Psoas muscle (tissue), 8 donors: ENCODE measurements around the gene LCAT. TPM values are rescaled to one million over a fixed set of nuclear protein-coding genes. Genes with fewer than 3 reads are reported as not detected.
"Not testable (repeated sequence)": the region's sequence is repeated elsewhere in the genome, so short reads cannot be mapped to it uniquely, and the experiment has no call there.

Source experiments
- ATAC-seq, 4 donors: fragments of 200-7000 bp; cut with Tn5 transposase; one replicate each; pipeline ENCODE4 v1.9.1; 2020; ENCODE audit warnings: moderate library complexity in 3 of 4, mild to moderate bottlenecking in 2 of 4
- DNase-seq, 2 donors: peaks; one replicate each; pipeline ENCODE4 v3.0.0-alpha.2; 2020
- H3K27ac ChIP-seq: fragments of 200-600 bp; one replicate; pipeline ENCODE4 v1.8.0; 2022
- H3K27me3 ChIP-seq, 3 donors: fragments of 200-600 bp in 1 of 3; one replicate each; pipeline versions ENCODE4 v1.6.1 to v1.8.0; 2013 to 2022; ENCODE audit warnings: low read length in 2 of 3, mild to moderate bottlenecking in 2 of 3, moderate library complexity in 1 of 3; ENCODE audit not compliant: insufficient read depth in 3 of 3
- H3K36me3 ChIP-seq, 2 donors: fragments of 200-600 bp in 1 of 2; one replicate each; pipeline versions ENCODE4 v1.6.1 to v1.8.0; 2013 to 2022; ENCODE audit warnings: low read depth in 1 of 2, mild to moderate bottlenecking in 1 of 2, moderate library complexity in 1 of 2; ENCODE audit not compliant: insufficient read depth in 1 of 2
- H3K4me1 ChIP-seq: fragments of 200-600 bp; one replicate; pipeline ENCODE4 v1.8.0; 2022
- H3K4me3 ChIP-seq: fragments of 200-600 bp; one replicate; pipeline ENCODE4 v1.8.0; 2022; ENCODE audit warnings: mild to moderate bottlenecking
- H3K9me3 ChIP-seq: fragments of 200-600 bp; one replicate; pipeline ENCODE4 v1.8.0; 2022
- CTCF ChIP-seq: fragments of 200-600 bp; IDR thresholded peaks from one replicate; pipeline ENCODE4 v1.8.0; 2022; ENCODE audit warnings: antibody characterized with exemption
- WGBS, 3 donors: extraction: QIAGEN DNeasy Blood & Tissue Kit; methylation state at CpG; one replicate each; pipeline versions ENCODE4 v1.1.6 to v1.1.7; 2013; 5-methylcytosine and 5-hydroxymethylcytosine counted together
- intact Hi-C, 2 donors: fragments of 100-400 bp; cut with DNase I; formaldehyde crosslinking; loops; one replicate each; pipeline versions ENCODE4 v1.11.0 to v1.14.2; 2022
- polyA plus RNA-seq, 3 donors: library from polyadenylated mRNA; stranded (reverse); fragments of 200-250 nt; gene quantifications; one replicate each; pipeline ENCODE4 v1.2.3, GENCODE V29; 2013
- total RNA-seq, 4 donors: library from RNA; stranded (reverse); fragmentation: NEBNext Ultra II Directional in 2 of 4; extraction: Animal tissue kit (Norgen Biotek cat#: 25700) in 2 of 4; gene quantifications; one replicate each; pipeline versions ENCODE4 v1.2.1 to v1.2.4, GENCODE V29; 2021 to 2023
- donor health status: healthy with polysubstance abuse.
- donor health status: DM: no; HTN: no; CAD: no; lungs with moderate emphysema.
- donor health status: Bipolar disorder and iron deficiency.
- donor health status: healthy.
- donor health status: DM: yes; HTN: yes; CAD: no.
- donor health status: DM: no; HTN: no; CAD: no.
- donor health status: DM: no; HTN: no; CAD: no.
- donor health status: DM: yes; HTN: yes; CAD: no.

The LCAT gene
- total and polyA plus RNA-seq, 7 donors: 4.1 to 15.1 (median 8.0) TPM

GRCh38 chr16:67942200-67942509 lies 1.8 kb downstream of the LCAT start:
- peak; percentile 53 for TF ChIP-seq CTCF
- Histone ChIP-seq H3K4me3 (no peak overlapping the region), H3K27me3 (no peaks in the 10 kb centered on the region), H3K36me3 (peaks cover 6 to 79% of the 10 kb centered on the region in 2 donors), H3K27ac (no peak overlapping the region), H3K9me3 (no peaks in the 10 kb centered on the region), H3K4me1 (peaks cover 14% of the 10 kb centered on the region)
- 72 to 84% (median 81%) methylated on average over 6 of the region's 6 CpGs for WGBS, 3 donors
- peak; percentile 29 to 63 (median 47) for ATAC-seq
- intact Hi-C loops: no loop called here
- peak in 1 of 2 donors; percentile 27 for DNase-seq

- Histone ChIP-seq H3K9me3 (no peaks in the 10 kb centered on the region), H3K36me3 (peaks cover 1 to 74% of the 10 kb centered on the region in 2 donors), H3K4me3 (no peak overlapping the region), H3K27me3 (no peaks in the 10 kb centered on the region), H3K4me1 (peaks cover 19% of the 10 kb centered on the region), H3K27ac (no peak overlapping the region)
- 77 to 80% (median 79%) methylated on average over 9 of the region's 9 CpGs for whole genome bisulfite sequencing, 3 donors
- TF ChIP-seq CTCF: no peak
- ATAC-seq: no peak
- peak in 1 of 2 donors; percentile 12 for DNase-seq
- intact Hi-C loops: no loop called here
These were observed 2.3 kb downstream of the LCAT start for GRCh38 chr16:67941469-67942199.

- intact Hi-C loops: no loop called here
- WGBS, 3 donors: 72 to 97% (median 80%) methylated on average over 5 of the region's 5 CpGs
- H3K27me3 ChIP-seq: no peaks in the 10 kb centered on the region
- no peak for TF ChIP-seq CTCF
- H3K4me3 ChIP-seq: no peak overlapping the region
- DNase-seq (no peak), ATAC-seq (no peak)
- peaks cover 0 to 63% of the 10 kb centered on the region in 2 donors for H3K36me3 ChIP-seq
- H3K4me1 ChIP-seq: peaks cover 19% of the 10 kb centered on the region
- H3K27ac ChIP-seq: peak overlapping the region; percentile 13
- H3K9me3 ChIP-seq: no peaks in the 10 kb centered on the region
These were observed 3.4 kb downstream of the LCAT start for GRCh38 chr16:67940446-67941089.

GRCh38 chr16:67939507-67940445 lies 4.1 kb downstream of the LCAT start:
- H3K4me3 ChIP-seq: no peak overlapping the region
- no peaks in the 10 kb centered on the region for H3K9me3 ChIP-seq
- TF ChIP-seq CTCF: no peak
- peaks cover 0 to 55% of the 10 kb centered on the region in 2 donors for H3K36me3 ChIP-seq
- no peaks in the 10 kb centered on the region for H3K27me3 ChIP-seq
- WGBS, 3 donors: 60 to 76% (median 63%) methylated on average over 32 to 33 of the region's 33 CpGs
- peak overlapping the region; percentile 27 for H3K27ac ChIP-seq
- no peak for ATAC-seq
- intact Hi-C loops: loop anchor here in 1 of 2 donors (10.0 kb wide), 1 partner anchor 415 kb away; the partner anchor contains the start of gene RIPOR1
- H3K4me1 ChIP-seq: peaks cover 20% of the 10 kb centered on the region
- DNase-seq: peak; percentile 39 to 75

- not testable (repeated sequence) for ATAC-seq, DNase-seq, H3K9me3 ChIP-seq, H3K4me3 ChIP-seq, H3K27me3 ChIP-seq
- Histone ChIP-seq H3K27ac (peak overlapping the region; percentile 82), H3K36me3 (peaks cover 0 to 40% of the 10 kb centered on the region in 2 donors), H3K4me1 (peaks cover 24% of the 10 kb centered on the region)
- intact Hi-C loops: loop anchor here in 1 of 2 donors (10.0 kb wide), 1 partner anchor 413 kb away; the partner anchor contains the start of gene RIPOR1
- 90 to 91% (median 91%) methylated on average over 4 to 5 of the region's 5 CpGs for WGBS, 3 donors
These were observed 6.2 kb downstream of the LCAT start for GRCh38 chr16:67937713-67938112.
